Upper lobe of left lung (tissue), 6 donors: ENCODE measurements around the gene C1QL4. TPM values are rescaled to one million over a fixed set of nuclear protein-coding genes. Genes with fewer than 3 reads are reported as not detected.

Experiments
- ATAC-seq, 2 donors: fragments of 200-7000 bp; cut with Tn5 transposase; one replicate each; pipeline ENCODE4 v1.9.1; 2022; ENCODE audit warnings: mild to moderate bottlenecking in 2 of 2, moderate library complexity in 2 of 2; ENCODE audit not compliant: low FRiP score in 2 of 2
- DNase-seq, 2 donors: peaks; one replicate each; pipeline ENCODE4 v3.0.0-alpha.2; 2019 to 2020
- H3K27ac ChIP-seq, 4 donors: fragments of 200-600 bp; sonication (generic); one replicate each; pipeline ENCODE4 v1.5.1; 2016 to 2019
- H3K27me3 ChIP-seq, 4 donors: fragments of 200-600 bp; sonication (generic); one replicate each; pipeline ENCODE4 v1.5.1; 2017 to 2019
- H3K36me3 ChIP-seq, 4 donors: fragments of 200-600 bp; sonication (generic); one replicate each; pipeline ENCODE4 v1.5.1; 2016 to 2019
- H3K4me1 ChIP-seq, 4 donors: fragments of 200-600 bp; sonication (generic); one replicate each; pipeline ENCODE4 v1.5.1; 2018 to 2019
- H3K4me3 ChIP-seq, 4 donors: fragments of 200-600 bp; sonication (generic); one replicate each; pipeline ENCODE4 v1.5.1; 2017 to 2019; ENCODE audit warnings: mild to moderate bottlenecking in 2 of 4, moderate library complexity in 1 of 4
- H3K9me3 ChIP-seq, 4 donors: fragments of 200-600 bp; sonication (generic); one replicate each; pipeline ENCODE4 v1.5.1; 2018 to 2019
- CTCF ChIP-seq, 6 experiments: fragments of 450-650 bp in 4 of 6; fragments of 200-600 bp in 2 of 6; sonication (generic) in 2 of 6; IDR thresholded peaks; one replicate each; pipeline ENCODE4 v1.5.1; 2016 to 2019; ENCODE audit warnings: antibody characterized with exemption in 6 of 6
- EP300 ChIP-seq, 4 donors: sonication (generic); formaldehyde crosslinking; IDR thresholded peaks; one replicate each; pipeline ENCODE4 v1.5.1; 2017; ENCODE audit warnings: antibody characterized with exemption in 4 of 4, control low read depth in 2 of 4
- POLR2A ChIP-seq, 4 donors: fragments of 450-650 bp; IDR thresholded peaks; one replicate each; pipeline ENCODE4 v1.5.1; 2016 to 2017; ENCODE audit warnings: antibody characterized with exemption in 4 of 4, mild to moderate bottlenecking in 2 of 4
- POLR2AphosphoS5 ChIP-seq, 2 donors: sonication (generic); formaldehyde crosslinking; IDR thresholded peaks; one replicate each; pipeline ENCODE4 v1.5.1; 2017; ENCODE audit warnings: antibody characterized with exemption in 2 of 2
- WGBS, 2 donors: methylation state at CpG; one replicate each; pipeline ENCODE4 v1.1.5; 2017 to 2018; 5-methylcytosine and 5-hydroxymethylcytosine counted together
- total RNA-seq, 6 donors: library from RNA; depleted of rRNA in 4 of 6; stranded (reverse); fragments of >200 nt in 4 of 6; gene quantifications; one replicate each; pipeline versions ENCODE4 v1.1.0 to v1.2.1, GENCODE V29; 2016 to 2021
- donor health status: DM: no; HTN: no; CAD: no; lungs with moderate emphysema.
- donor health status: DM: no; HTN: yes; CAD: no; lungs with severe emphysema.

Gene C1QL4
- total RNA-seq, 6 donors from 2014 or later, result not detected

GRCh38 chr12:49369411-49370145, 32.6 kb upstream of the C1QL4 start:
- no peak for TF ChIP-seq POLR2A (IDR thresholded peaks at IDR 0.05)
- TF ChIP-seq POLR2AphosphoS5 (IDR thresholded peaks at IDR 0.05), result no peak
- TF ChIP-seq CTCF (IDR thresholded peaks at IDR 0.05), result peak in 4 of 6 experiments; percentile 17 to 39 (median 28)
- TF ChIP-seq EP300 (IDR thresholded peaks at IDR 0.05), result no peak
- peak overlapping the region in 1 of 4 donors; percentile 17 for H3K27ac ChIP-seq
- H3K9me3 ChIP-seq, result no peaks in the 10 kb centered on the region
- H3K4me1 ChIP-seq, result peaks cover 16 to 29% (median 17%) of the 10 kb centered on the region in 4 donors
- ATAC-seq, result no peak
- H3K27me3 ChIP-seq, result no peaks in the 10 kb centered on the region
- no peak overlapping the region for H3K4me3 ChIP-seq
- no peaks in the 10 kb centered on the region for H3K36me3 ChIP-seq
- WGBS, 2 donors, result 53 to 55% methylated on average over 6 of the region's 6 CpGs
- DNase-seq, result no peak

GRCh38 chr12:49368240-49368600, 31.2 kb upstream of the C1QL4 start:
- ATAC-seq (no peak), DNase-seq (no peak)
- Histone ChIP-seq H3K36me3 (no peaks in the 10 kb centered on the region), H3K9me3 (no peaks in the 10 kb centered on the region), H3K27me3 (no peaks in the 10 kb centered on the region), H3K4me3 (peak overlapping the region in 3 of 4 donors; percentile 82 to 94 (median 92)), H3K4me1 (peaks cover 16 to 29% (median 17%) of the 10 kb centered on the region in 4 donors), H3K27ac (peak overlapping the region; percentile 93 to 96 (median 94))
- TF ChIP-seq EP300 (IDR thresholded peaks at IDR 0.05) (no peak), POLR2A (IDR thresholded peaks at IDR 0.05) (no peak), CTCF (IDR thresholded peaks at IDR 0.05) (no peak), POLR2AphosphoS5 (IDR thresholded peaks at IDR 0.05) (no peak)
- 21% methylated on average over 3 of the region's 3 CpGs for WGBS, 2 donors

GRCh38 chr12:49367381-49368239, 30.6 kb upstream of the C1QL4 start, which contains the start of gene SPATS2:
TSS of gene SPATS2 (plus strand) at chr12:49367462. CDS start at chr12:49461013, 93,551 bp downstream.
- peaks cover 16 to 29% (median 17%) of the 10 kb centered on the region in 4 donors for H3K4me1 ChIP-seq
- no peaks in the 10 kb centered on the region for H3K36me3 ChIP-seq
- DNase-seq (peak; percentile 95 to 99), ATAC-seq (peak in 1 of 2 donors; percentile 15)
- H3K9me3 ChIP-seq, result no peaks in the 10 kb centered on the region
- peak within 1 kb of the TSS; percentile 93 to 96 (median 94) for H3K27ac ChIP-seq
- H3K27me3 ChIP-seq, result no peaks in the 10 kb centered on the region
- TF ChIP-seq POLR2A (IDR thresholded peaks at IDR 0.05) (peak in 2 of 4 donors; percentile 43 to 54), EP300 (IDR thresholded peaks at IDR 0.05) (no peak)
- peak within 1 kb of the TSS; percentile 44 to 94 (median 87) for H3K4me3 ChIP-seq
- WGBS, 2 donors, result 2 to 3% methylated on average over 22 to 44 of the region's 52 CpGs

GRCh38 chr12:49366652-49367380, 29.8 kb upstream of the C1QL4 start:
- peak; percentile 94 to 96 for ATAC-seq
- H3K4me3 ChIP-seq, result peak overlapping the region; percentile 44 to 94 (median 87)
- 0 to 1% methylated on average over 57 to 59 of the region's 97 CpGs for WGBS, 2 donors

More at GRCh38 chr12:49366652-49367380, 29.8 kb upstream of the C1QL4 start:
- no peaks in the 10 kb centered on the region for H3K27me3 ChIP-seq
- H3K36me3 ChIP-seq, result no peaks in the 10 kb centered on the region
- H3K27ac ChIP-seq, result peak overlapping the region; percentile 93 to 96 (median 94)
- peak in 2 of 4 donors; percentile 58 to 75 for TF ChIP-seq POLR2A (IDR thresholded peaks at IDR 0.05)
- no peak for TF ChIP-seq EP300 (IDR thresholded peaks at IDR 0.05)
- peak; percentile 9 to 76 for TF ChIP-seq POLR2AphosphoS5 (IDR thresholded peaks at IDR 0.05)
- TF ChIP-seq CTCF (IDR thresholded peaks at IDR 0.05), result peak in 5 of 6 experiments; percentile 24 to 53 (median 39)
- no peaks in the 10 kb centered on the region for H3K9me3 ChIP-seq
- H3K4me1 ChIP-seq, result peaks cover 16 to 29% (median 17%) of the 10 kb centered on the region in 4 donors
- DNase-seq, result peak; percentile 76 to 97
